GM21526 (cell line): ENCODE results near the gene MLC1.

Experiments
- ATAC-seq: cut with Tn5 transposase; IDR thresholded peaks from one replicate; pipeline ENCODE4 v1.9.1; 2021; ENCODE audit warnings: moderate library complexity; ENCODE audit not compliant: unreplicated experiment, low FRiP score

The MLC1 gene

GRCh38 chr22:50059881-50060262, 25.4 kb downstream of the MLC1 start:
- ATAC-seq, result no peak

GRCh38 chr22:50058906-50059880, 26.0 kb downstream of the MLC1 start:
- no peak for ATAC-seq

GRCh38 chr22:50058061-50058905, 26.9 kb downstream of the MLC1 start, which contains the start of gene TTLL8:
TTLL8 (minus strand) TSS chr22:50058298.
- no peak for ATAC-seq

DNA sequence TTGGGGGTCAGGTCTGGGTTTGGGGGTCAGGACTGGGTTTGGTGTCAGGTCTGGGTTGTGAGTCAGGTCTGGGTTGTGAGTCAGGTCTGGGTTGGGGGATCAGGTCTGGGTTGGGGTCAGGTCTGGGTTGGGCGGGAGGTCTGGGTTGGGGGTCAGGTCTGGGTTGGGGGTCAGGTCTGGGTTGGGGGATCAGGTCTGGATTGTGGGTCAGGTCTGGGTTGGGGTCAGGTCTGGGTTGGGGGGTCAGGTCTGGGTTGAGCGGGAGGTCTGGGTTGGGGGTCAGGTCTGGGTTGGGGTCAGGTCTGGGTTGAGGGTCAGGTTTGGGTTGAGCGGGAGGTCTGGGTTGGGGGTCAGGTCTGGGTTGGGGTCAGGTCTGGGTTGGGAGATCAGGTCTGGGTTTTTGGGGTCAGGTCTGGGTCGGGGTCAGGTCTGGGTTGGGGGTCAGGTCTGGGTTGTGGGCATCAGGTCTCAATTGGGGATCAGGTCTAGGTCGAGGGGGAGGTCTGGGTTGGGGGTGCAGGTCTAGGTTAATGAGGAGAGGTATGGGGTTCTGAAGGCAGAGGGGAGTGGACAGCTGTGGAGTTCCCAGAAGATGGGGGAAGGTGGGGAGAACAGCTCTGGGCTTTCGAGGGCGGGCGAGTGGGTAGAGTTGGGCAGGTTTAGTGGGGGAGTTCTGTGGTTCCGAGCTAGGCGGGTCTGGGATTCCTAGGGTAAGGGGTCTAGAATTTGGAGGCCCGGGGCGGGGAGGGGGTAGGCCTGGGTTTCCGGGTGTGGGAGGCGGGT, 27.8 kb downstream of the MLC1 start:
- no peak for ATAC-seq

DNA sequence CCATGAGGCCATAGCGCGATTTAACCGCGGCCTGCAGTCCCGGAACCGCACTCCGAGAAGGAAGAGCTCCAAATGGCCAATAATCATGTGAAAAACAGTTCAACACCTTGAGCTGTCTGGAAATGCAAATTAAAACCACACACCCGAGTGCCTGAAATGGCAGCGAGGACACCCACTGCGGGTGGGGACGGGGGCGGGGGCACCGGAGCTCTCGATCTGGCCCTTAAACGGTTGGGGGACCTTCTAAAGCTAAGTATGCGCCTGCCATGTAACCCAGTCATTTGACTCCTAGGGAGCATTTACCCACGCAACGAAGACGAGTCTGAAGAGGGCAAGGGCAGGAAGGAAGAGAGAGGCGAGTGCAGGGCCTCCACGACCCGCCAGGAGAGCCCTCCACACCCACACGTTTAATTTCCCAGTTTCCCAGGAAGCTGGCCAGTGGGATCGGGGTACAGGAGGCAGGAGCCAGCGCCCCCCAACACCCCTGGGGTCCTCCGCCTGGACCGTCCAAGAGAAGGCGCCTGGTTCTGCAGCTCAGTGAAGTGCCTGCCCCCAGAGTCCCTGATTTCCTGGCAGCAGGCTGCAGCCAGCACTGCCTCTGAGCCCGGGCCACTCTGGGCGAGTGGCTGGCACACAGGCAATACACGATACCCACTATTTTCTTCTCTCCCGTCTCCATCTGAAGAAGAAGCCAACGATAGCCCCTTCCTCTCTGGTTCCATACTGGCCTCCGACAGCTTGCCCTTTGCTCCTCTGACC, 28.8 kb downstream of the MLC1 start:
- no peak for ATAC-seq

DNA sequence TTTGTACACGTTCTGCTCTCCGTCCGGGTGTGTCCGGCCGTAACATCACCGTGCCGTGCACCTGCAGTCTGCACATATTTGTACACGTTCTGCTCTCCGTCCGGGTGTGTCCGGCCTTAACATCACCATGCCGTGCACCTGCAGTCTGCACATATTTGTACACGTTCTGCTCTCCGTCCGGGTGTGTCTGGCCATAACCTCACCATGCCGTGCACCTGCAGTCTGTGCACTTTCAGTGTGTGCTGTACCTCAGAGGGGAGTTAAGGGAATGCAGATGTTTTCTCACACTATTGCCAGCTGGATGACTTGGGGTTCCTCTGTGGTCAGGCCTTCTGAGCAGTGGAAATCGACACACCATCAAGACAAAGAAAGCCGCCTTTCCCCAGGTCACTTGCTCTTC, 31.4 kb downstream of the MLC1 start:
- ATAC-seq, result no peak

DNA sequence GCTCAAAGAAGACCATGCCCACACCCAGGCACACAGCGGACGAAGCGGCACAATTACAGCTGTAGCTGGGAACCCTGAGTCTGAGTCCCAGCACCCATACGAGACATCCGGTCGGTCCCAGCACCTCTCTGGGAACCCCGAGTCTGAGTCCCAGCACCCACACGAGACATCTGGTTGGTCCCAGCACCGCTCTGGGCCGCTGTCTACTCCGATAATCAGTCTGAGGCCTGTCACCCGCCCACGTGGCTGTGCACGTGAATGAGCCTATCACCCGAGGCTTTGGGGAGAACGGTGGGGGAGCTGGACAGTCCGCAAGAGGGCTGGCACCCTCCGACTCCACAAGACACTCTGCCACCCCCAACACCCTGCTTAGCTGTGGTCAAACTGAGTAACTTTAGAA, 33.3 kb downstream of the MLC1 start:
- ATAC-seq, result no peak

DNA sequence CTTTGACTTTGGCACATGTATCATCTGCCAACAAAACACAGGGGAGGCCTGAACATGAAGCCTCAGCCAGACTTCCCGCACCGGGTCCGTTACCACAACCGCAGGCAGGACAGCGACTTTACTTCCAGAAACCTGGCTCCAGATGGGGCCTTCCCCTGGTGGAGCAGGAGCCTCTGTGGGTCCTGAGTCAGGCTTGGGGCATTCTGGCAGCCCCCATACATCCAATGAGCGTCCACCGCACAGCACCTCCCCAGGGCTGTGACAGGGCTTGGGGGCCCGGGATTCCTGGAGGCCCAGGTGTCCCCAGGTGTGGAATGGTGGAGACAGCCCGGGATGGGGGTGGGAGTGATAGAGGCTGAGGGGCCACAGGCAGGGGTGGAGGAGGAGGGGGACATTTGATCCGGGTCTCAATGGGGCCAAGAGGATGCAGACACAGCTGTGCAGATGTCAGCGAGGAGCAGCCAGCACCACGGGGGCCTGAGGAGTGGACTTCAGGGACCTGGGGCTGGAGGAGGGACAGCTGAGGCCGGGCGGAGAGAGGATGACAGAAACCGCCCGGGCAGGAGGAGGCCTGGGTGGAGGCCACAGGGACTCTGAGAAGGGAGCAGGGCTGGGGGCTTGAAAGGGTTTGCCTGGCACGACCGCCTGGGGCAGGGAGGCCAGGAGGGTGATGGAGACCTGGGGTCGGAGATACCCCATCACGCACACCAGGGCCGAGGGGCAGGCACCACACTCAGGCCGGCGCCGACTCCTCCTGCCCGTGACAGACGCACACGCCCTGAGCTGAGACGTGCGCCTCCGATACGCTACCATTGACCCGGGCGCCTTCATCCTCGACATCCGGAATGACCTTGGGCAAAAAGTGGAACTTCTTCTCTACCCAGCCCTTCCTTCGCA, 35.7 kb downstream of the MLC1 start:
- no peak for ATAC-seq

- ATAC-seq, result no peak
Observed at GRCh38 chr22:50048836-50049235, 36.4 kb downstream of the MLC1 start.

DNA sequence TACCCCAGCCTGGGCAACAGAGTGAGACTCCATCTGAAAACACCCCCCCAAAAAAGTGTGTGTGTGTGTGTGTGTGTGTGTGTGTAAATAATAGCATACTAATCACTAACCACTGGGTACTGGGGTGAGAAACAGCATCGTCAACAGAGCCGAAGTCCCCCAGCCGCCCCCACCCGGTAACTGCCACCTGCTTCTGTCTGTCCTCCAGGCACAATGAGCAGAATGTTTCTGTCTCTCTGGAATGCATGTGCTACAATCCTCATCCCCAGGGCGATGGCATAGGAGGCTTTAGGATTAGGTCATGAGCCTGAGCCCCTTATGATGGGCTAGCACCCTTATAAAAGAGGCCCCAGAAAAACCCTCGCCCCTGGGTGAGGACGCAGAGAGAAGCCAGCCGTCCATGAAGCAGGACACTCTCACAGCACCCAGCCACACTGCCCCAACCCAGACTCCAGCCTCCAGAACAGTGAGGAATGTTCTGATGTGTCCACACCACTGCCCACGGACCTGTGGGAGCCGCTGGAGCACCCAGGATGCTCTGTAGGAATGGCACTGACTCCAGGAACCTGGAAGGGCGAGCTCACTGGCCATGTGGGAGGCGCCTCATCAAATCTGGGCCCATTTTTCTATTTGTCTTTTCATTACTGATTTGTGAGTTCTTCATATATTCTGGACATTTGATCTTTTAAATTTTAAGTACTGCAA, 37.0 kb downstream of the MLC1 start:
- no peak for ATAC-seq

DNA sequence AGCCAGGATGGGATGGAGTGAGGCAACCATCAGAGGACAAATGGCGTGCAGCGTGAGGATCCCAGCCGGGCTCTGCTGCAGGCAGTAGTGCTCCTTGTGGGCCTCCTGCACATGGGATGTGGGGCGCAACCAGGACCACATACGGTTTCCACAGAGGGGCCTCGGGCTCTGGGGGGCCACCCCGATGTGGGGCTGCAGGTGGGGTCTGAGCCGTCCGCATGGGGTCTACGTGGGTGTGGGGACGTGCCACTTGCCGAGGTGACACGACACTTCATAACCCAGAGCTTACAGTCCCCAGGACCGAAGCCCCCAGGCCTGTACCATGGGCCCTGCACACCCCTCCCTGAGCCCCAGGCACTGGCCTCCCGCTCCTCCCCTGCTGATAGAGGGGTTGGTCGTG, 37.9 kb downstream of the MLC1 start:
- no peak for ATAC-seq

DNA sequence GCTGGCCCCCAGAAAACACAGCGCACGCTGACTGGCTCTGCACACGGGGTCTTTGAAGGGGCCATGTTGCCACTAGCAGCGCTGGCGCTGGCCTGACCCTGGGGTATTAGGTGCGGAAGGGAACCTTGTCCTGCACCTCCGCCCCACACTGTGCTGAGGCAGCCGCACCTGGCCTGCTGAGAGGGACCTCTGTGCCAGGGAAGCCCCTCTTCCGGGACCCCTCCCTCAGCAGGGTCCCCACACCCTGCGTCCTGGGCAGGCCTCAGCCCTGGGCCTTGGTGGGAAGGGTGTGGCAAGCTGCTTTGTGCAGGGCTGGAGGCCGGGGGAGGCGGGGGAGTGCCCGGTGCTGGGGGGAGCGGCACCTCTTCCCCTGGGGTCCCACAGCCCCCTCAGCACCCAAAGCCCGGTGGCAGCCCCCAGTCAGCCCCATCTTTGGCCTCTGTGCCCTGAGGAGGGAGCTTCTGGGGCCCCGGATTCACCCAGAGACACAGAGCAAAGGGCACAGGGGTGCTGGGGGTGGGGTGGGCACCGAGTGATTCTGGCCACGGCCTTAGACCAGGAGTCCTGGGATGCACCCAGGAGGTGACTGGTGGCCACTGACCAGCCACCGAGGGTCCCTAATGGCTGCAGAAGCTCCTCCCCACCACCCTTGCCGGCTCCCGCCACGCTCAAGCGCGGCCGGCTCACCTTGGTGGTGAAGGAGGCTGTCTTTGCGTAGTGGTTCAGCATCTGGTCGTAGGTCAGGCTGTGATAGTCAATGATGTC, 38.6 kb downstream of the MLC1 start:
- no peak for ATAC-seq

- ATAC-seq, result no peak
Observed at GRCh38 chr22:50046019-50046415, 39.2 kb downstream of the MLC1 start.

GRCh38 chr22:50045211-50046018, 39.8 kb downstream of the MLC1 start:
- ATAC-seq, result no peak

DNA sequence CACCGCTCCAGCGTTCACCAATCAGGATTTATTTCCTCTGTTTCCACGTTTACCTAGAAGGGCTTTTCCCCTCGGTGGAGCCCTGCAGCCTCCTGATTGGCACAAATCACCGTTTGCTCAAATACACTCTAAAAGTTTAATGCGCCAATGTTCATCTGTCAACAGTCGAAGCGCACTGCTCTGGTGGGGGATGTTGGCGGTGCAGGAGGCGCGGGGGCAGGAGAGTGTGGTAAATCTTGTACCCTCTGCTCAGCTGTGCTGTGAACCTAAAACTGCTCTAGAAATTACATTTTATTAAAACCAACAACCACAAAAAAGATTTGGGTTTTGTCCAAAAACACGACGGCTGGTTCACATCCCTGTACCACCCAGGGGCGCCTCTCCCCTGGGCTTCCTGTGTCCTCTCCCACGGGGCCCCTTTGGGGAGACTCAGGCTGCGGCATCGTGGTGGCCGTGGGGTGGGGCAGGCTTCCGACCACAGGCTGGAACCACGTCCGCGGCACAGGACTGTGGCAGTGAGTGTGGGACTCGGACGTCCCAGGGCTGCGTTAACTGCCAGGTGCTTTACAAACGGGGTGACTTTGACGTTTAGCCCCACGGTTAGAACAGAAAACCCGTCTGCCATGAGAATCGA, 40.6 kb downstream of the MLC1 start:
- ATAC-seq, result no peak

- no peak for ATAC-seq
Observed at GRCh38 chr22:50041361-50042065, 43.7 kb downstream of the MLC1 start.
